Testis (tissue), 2 donors: ENCODE results near the gene TCF7L2.

Source experiments
- POLR2A ChIP-seq: fragments of 450-650 bp; IDR thresholded peaks from one replicate; pipeline ENCODE4 v1.6.1; 2017; ENCODE audit warnings: antibody characterized with exemption, mild to moderate bottlenecking, moderate library complexity
- TF ChIP-seq, protein P1 (sequence below), 3 experiments: fragments of 450-650 bp in 2 of 3; fragments of 200-600 bp in 1 of 3; sonication (generic) in 1 of 3; IDR thresholded peaks; one replicate each; pipeline ENCODE4 v1.5.1; 2016 to 2019; ENCODE audit warnings: antibody characterized with exemption in 3 of 3, mild to moderate bottlenecking in 2 of 3, moderate library complexity in 1 of 3

DNA sequence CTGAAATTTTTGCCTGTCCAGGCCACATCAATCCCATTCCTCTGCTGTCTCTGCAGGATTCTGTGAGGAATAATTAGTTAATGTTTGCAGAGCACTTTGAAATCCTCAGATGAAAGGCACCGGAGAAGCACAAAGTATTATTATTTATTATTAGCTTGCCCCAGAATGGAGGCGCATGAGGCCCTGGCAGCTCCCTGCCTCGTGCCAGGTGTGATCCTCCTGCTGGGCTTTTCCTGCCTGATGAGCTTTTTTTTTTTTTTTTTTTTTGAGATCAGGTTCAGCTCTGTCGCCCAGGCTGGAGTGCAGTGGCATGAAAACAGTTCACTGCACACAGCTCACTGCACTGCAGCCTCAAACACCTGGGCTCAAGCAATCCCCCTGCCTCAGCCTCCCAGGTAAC is 65.2 kb downstream of the TCF7L2 start:
- no peak for TF ChIP-seq POLR2A
- TF ChIP-seq, protein P1, sequence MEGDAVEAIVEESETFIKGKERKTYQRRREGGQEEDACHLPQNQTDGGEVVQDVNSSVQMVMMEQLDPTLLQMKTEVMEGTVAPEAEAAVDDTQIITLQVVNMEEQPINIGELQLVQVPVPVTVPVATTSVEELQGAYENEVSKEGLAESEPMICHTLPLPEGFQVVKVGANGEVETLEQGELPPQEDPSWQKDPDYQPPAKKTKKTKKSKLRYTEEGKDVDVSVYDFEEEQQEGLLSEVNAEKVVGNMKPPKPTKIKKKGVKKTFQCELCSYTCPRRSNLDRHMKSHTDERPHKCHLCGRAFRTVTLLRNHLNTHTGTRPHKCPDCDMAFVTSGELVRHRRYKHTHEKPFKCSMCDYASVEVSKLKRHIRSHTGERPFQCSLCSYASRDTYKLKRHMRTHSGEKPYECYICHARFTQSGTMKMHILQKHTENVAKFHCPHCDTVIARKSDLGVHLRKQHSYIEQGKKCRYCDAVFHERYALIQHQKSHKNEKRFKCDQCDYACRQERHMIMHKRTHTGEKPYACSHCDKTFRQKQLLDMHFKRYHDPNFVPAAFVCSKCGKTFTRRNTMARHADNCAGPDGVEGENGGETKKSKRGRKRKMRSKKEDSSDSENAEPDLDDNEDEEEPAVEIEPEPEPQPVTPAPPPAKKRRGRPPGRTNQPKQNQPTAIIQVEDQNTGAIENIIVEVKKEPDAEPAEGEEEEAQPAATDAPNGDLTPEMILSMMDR (IDR thresholded peaks at IDR 0.05): no peak
